ENCODE results near the gene MYO18B.

MYO18B gene

DNA sequence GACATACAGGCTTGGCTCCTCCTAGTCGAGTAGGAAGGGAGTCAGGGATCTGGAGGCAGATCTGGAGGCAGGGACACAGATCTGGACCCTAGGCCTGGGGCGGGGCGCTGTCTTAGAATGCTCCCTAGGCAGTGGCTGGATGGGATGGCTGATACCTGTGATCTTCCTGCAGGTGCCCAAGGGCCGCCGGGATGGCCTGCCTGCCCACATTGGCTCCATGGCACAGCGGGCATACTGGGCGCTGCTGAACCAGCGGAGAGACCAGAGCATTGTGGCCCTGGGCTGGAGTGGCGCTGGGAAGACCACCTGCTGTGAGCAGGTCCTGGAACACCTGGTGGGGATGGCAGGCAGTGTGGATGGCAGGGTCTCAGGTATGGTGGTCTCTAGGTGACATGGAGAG is 35.4 kb downstream of the MYO18B start:
- no peaks in the 10 kb centered on the region for H3K27me3 ChIP-seq (ENCODE audit: low read depth, low read length)
- H3K79me2 ChIP-seq (ENCODE audit: low read length), result no peaks in the 10 kb centered on the region
- peaks cover 5% of the 10 kb centered on the region for H3K4me1 ChIP-seq (ENCODE audit: low read length)
- no peaks in the 10 kb centered on the region for H4K20me1 ChIP-seq (ENCODE audit: insufficient read depth, low read length)
- H3K4me3 ChIP-seq (ENCODE audit: low read length), result no peak overlapping the region
- no peaks in the 10 kb centered on the region for H3K9me3 ChIP-seq (ENCODE audit: insufficient read depth, low read length)
- H3K36me3 ChIP-seq (replicated peaks; ENCODE audit: low read depth, low read length), result peaks cover 73% of the 10 kb centered on the region
- H3K27ac ChIP-seq (ENCODE audit: low read length), result no peak overlapping the region
- no peak overlapping the region for H3K4me2 ChIP-seq (ENCODE audit: low read length)
- H3K9ac ChIP-seq (ENCODE audit: low read length), result no peak overlapping the region
- no peak for TF ChIP-seq EZH2phosphoT487 (IDR thresholded peaks at IDR 0.05; ENCODE audit: low read depth)
- TF ChIP-seq, protein P1, sequence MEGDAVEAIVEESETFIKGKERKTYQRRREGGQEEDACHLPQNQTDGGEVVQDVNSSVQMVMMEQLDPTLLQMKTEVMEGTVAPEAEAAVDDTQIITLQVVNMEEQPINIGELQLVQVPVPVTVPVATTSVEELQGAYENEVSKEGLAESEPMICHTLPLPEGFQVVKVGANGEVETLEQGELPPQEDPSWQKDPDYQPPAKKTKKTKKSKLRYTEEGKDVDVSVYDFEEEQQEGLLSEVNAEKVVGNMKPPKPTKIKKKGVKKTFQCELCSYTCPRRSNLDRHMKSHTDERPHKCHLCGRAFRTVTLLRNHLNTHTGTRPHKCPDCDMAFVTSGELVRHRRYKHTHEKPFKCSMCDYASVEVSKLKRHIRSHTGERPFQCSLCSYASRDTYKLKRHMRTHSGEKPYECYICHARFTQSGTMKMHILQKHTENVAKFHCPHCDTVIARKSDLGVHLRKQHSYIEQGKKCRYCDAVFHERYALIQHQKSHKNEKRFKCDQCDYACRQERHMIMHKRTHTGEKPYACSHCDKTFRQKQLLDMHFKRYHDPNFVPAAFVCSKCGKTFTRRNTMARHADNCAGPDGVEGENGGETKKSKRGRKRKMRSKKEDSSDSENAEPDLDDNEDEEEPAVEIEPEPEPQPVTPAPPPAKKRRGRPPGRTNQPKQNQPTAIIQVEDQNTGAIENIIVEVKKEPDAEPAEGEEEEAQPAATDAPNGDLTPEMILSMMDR (IDR thresholded peaks at IDR 0.05; ENCODE audit: low read depth, low read length), result no peak
- no peak overlapping the region for H2AFZ ChIP-seq (ENCODE audit: low read depth, low read length)

DNA sequence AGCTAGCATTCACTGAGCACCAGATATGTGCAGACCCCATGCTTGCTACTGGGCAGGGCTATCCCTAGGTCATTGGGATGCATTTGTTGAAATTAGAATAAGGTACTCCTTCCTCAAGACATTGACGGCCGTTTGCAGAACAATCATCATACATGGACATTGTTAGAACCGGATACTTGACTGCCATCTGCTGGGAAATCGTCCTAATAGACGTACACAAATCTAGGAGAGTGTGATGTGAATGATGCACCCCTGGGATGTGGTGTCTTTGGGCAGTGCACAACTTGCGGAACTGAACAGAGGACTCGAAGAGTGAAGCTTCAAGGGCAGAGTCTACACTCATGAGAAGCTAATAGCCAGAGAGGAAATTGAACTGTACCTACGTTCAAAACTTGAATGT is 35.9 kb downstream of the MYO18B start:
- H4K20me1 ChIP-seq (ENCODE audit: insufficient read depth, low read length), result no peaks in the 10 kb centered on the region
- H3K9ac ChIP-seq (ENCODE audit: low read length), result no peak overlapping the region
- H3K27me3 ChIP-seq (ENCODE audit: low read depth, low read length), result no peaks in the 10 kb centered on the region
- no peak overlapping the region for H3K4me3 ChIP-seq (ENCODE audit: low read length)
- H3K36me3 ChIP-seq (replicated peaks; ENCODE audit: low read depth, low read length), result peaks cover 73% of the 10 kb centered on the region
- peaks cover under 1% of the 10 kb centered on the region; the same call in 1 of the 2 replicates for H3K4me1 ChIP-seq (ENCODE audit: low read length)
- H3K4me2 ChIP-seq (ENCODE audit: low read length), result no peak overlapping the region
- TF ChIP-seq EZH2phosphoT487 (IDR thresholded peaks at IDR 0.05; ENCODE audit: low read depth), result no peak
- TF ChIP-seq, protein P1 (IDR thresholded peaks at IDR 0.05; ENCODE audit: low read depth, low read length), result peak; percentile 46
- H3K27ac ChIP-seq (ENCODE audit: low read length), result no peak overlapping the region
- no peaks in the 10 kb centered on the region for H3K79me2 ChIP-seq (ENCODE audit: low read length)
- no peak overlapping the region for H2AFZ ChIP-seq (ENCODE audit: low read depth, low read length)
- H3K9me3 ChIP-seq (ENCODE audit: insufficient read depth, low read length), result no peaks in the 10 kb centered on the region

DNA sequence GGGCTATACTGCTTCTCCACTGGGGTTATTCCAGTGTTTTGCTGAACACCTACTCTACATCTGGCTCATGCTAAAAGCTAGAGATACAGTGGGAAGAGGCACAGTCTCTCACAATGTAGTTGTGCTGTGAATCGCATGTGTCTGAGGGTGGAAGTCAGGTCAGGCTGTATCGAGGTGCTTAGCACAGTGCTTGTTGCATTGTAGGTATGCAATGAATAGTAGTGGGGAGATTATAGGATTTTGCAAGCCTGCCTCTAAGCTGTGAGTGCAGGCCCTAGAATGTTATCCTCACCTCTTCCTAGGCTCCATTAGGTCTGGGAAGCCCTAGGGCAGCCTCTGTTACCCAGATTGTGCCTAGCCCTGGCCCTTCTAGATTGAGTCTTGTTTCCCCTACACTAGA is 37.4 kb downstream of the MYO18B start:
- Histone ChIP-seq H3K4me2 (ENCODE audit: low read length) (no peak overlapping the region), H3K36me3 (replicated peaks; ENCODE audit: low read depth, low read length) (peaks cover 79% of the 10 kb centered on the region), H3K9me3 (ENCODE audit: insufficient read depth, low read length) (no peaks in the 10 kb centered on the region), H4K20me1 (ENCODE audit: insufficient read depth, low read length) (no peaks in the 10 kb centered on the region), H3K79me2 (ENCODE audit: low read length) (no peaks in the 10 kb centered on the region), H3K4me3 (ENCODE audit: low read length) (no peak overlapping the region), H2AFZ (ENCODE audit: low read depth, low read length) (no peak overlapping the region), H3K27ac (ENCODE audit: low read length) (no peak overlapping the region), H3K9ac (ENCODE audit: low read length) (no peak overlapping the region), H3K27me3 (ENCODE audit: low read depth, low read length) (no peaks in the 10 kb centered on the region), H3K4me1 (ENCODE audit: low read length) (no peaks in the 10 kb centered on the region)
- TF ChIP-seq, protein P1 (IDR thresholded peaks at IDR 0.05; ENCODE audit: low read depth, low read length), result no peak
- no peak for TF ChIP-seq EZH2phosphoT487 (IDR thresholded peaks at IDR 0.05; ENCODE audit: low read depth)

DNA sequence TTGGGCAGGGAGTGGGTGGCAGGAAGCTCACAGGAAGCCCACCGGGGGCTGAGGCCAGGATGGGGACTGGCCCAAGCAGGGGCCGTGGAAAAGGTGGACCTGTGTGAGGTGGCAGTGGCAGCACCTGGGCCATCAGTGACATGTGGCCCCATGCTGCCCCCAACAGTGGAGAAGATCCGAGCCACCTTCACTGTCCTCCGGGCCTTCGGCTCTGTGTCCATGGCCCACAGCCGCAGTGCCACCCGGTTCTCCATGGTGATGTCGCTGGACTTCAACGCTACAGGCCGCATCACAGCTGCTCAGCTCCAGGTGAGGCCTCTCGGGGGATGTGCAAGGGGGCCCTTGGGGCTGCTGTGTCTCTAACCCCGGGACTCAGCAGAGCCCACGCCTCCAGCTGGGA is 37.9 kb downstream of the MYO18B start:
- no peaks in the 10 kb centered on the region for H3K4me1 ChIP-seq (ENCODE audit: low read length)
- H4K20me1 ChIP-seq (ENCODE audit: insufficient read depth, low read length), result no peaks in the 10 kb centered on the region
- TF ChIP-seq EZH2phosphoT487 (IDR thresholded peaks at IDR 0.05; ENCODE audit: low read depth), result no peak
- TF ChIP-seq, protein P1 (IDR thresholded peaks at IDR 0.05; ENCODE audit: low read depth, low read length), result no peak
- H3K4me2 ChIP-seq (ENCODE audit: low read length), result no peak overlapping the region
- H3K27me3 ChIP-seq (ENCODE audit: low read depth, low read length), result no peaks in the 10 kb centered on the region
- no peaks in the 10 kb centered on the region for H3K9me3 ChIP-seq (ENCODE audit: insufficient read depth, low read length)
- H3K79me2 ChIP-seq (ENCODE audit: low read length), result no peaks in the 10 kb centered on the region
- H3K4me3 ChIP-seq (ENCODE audit: low read length), result no peak overlapping the region
- no peak overlapping the region for H3K27ac ChIP-seq (ENCODE audit: low read length)
- no peak overlapping the region for H3K9ac ChIP-seq (ENCODE audit: low read length)
- peaks cover 79% of the 10 kb centered on the region for H3K36me3 ChIP-seq (replicated peaks; ENCODE audit: low read depth, low read length)
- H2AFZ ChIP-seq (ENCODE audit: low read depth, low read length), result no peak overlapping the region
